ENCODE measurements around the gene KCND3.

The KCND3 gene

DNA sequence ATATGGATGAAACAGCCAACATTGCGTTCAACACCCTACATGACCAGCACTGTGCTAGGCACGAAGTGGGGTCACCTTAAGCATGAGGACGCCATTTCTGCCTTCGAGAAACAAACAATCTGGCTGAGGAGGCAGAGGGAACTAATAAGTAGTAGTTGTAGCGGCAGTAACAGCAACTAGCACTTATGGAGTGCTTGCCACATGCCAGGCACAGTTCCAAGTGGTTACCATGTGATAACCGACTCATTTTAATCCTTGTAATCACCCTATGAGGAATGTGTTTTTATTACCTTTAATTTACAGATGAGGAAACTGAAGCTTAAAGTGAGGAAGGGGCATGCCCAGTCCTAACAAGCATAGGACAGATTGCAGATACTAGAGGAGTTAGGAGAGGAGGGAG lies 33.7 kb downstream of the KCND3 start:
- no peak for ATAC-seq

DNA sequence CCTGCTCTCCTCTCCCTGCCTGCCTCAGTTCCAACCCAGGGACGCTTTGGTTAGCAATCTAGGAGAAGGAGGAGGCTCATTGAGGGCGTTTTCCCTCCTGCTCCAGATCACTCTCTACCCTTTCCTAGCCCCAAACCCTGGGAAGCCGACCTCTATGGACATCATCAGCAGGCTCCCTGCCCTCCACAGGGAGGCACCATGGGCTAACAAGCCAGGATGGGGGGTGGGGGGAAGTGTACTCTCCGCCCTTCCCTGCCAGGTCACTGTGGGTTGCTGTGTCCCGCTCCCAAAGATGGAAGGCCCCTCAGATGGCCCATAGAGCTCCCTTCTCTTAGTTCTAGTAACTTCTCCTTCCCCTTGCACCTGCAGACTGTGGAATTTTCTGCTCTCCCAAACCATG lies 35.7 kb downstream of the KCND3 start:
- ATAC-seq = no peak
- TF ChIP-seq ZC3H10 (CRISPR knock-in tag; IDR thresholded peaks at IDR 0.05) = no peak
- TF ChIP-seq ZFP3 (CRISPR knock-in tag; IDR thresholded peaks at IDR 0.05) = no peak
- TF ChIP-seq, protein P1, sequence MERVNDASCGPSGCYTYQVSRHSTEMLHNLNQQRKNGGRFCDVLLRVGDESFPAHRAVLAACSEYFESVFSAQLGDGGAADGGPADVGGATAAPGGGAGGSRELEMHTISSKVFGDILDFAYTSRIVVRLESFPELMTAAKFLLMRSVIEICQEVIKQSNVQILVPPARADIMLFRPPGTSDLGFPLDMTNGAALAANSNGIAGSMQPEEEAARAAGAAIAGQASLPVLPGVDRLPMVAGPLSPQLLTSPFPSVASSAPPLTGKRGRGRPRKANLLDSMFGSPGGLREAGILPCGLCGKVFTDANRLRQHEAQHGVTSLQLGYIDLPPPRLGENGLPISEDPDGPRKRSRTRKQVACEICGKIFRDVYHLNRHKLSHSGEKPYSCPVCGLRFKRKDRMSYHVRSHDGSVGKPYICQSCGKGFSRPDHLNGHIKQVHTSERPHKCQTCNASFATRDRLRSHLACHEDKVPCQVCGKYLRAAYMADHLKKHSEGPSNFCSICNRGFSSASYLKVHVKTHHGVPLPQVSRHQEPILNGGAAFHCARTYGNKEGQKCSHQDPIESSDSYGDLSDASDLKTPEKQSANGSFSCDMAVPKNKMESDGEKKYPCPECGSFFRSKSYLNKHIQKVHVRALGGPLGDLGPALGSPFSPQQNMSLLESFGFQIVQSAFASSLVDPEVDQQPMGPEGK (CRISPR knock-in tag; IDR thresholded peaks at IDR 0.05; ENCODE audit: borderline replicate concordance) = no peak
- TF ChIP-seq, protein P2, sequence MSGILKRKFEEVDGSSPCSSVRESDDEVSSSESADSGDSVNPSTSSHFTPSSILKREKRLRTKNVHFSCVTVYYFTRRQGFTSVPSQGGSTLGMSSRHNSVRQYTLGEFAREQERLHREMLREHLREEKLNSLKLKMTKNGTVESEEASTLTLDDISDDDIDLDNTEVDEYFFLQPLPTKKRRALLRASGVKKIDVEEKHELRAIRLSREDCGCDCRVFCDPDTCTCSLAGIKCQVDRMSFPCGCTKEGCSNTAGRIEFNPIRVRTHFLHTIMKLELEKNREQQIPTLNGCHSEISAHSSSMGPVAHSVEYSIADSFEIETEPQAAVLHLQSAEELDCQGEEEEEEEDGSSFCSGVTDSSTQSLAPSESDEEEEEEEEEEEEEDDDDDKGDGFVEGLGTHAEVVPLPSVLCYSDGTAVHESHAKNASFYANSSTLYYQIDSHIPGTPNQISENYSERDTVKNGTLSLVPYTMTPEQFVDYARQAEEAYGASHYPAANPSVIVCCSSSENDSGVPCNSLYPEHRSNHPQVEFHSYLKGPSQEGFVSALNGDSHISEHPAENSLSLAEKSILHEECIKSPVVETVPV (CRISPR knock-in tag; IDR thresholded peaks at IDR 0.05) = no peak
- TF ChIP-seq ZNF8 (CRISPR knock-in tag; IDR thresholded peaks at IDR 0.05) = no peak
- no peak for TF ChIP-seq ESRRG (CRISPR knock-in tag; IDR thresholded peaks at IDR 0.05)
- no peak for TF ChIP-seq SNAI2 (CRISPR knock-in tag; IDR thresholded peaks at IDR 0.05)
- no peak for TF ChIP-seq ISL1 (CRISPR knock-in tag; IDR thresholded peaks at IDR 0.05)
- TF ChIP-seq TCF4 (CRISPR knock-in tag; IDR thresholded peaks at IDR 0.05; ENCODE audit: borderline replicate concordance) = no peak
- TF ChIP-seq, protein P3, sequence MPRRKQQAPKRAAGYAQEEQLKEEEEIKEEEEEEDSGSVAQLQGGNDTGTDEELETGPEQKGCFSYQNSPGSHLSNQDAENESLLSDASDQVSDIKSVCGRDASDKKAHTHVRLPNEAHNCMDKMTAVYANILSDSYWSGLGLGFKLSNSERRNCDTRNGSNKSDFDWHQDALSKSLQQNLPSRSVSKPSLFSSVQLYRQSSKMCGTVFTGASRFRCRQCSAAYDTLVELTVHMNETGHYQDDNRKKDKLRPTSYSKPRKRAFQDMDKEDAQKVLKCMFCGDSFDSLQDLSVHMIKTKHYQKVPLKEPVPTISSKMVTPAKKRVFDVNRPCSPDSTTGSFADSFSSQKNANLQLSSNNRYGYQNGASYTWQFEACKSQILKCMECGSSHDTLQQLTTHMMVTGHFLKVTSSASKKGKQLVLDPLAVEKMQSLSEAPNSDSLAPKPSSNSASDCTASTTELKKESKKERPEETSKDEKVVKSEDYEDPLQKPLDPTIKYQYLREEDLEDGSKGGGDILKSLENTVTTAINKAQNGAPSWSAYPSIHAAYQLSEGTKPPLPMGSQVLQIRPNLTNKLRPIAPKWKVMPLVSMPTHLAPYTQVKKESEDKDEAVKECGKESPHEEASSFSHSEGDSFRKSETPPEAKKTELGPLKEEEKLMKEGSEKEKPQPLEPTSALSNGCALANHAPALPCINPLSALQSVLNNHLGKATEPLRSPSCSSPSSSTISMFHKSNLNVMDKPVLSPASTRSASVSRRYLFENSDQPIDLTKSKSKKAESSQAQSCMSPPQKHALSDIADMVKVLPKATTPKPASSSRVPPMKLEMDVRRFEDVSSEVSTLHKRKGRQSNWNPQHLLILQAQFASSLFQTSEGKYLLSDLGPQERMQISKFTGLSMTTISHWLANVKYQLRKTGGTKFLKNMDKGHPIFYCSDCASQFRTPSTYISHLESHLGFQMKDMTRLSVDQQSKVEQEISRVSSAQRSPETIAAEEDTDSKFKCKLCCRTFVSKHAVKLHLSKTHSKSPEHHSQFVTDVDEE (CRISPR knock-in tag; IDR thresholded peaks at IDR 0.05) = no peak
- no peak for TF ChIP-seq PPARA (CRISPR knock-in tag; IDR thresholded peaks at IDR 0.05; ENCODE audit: borderline replicate concordance)
- no peak for TF ChIP-seq CSDC2 (CRISPR knock-in tag; IDR thresholded peaks at IDR 0.05)
- TF ChIP-seq BACH2 (CRISPR knock-in tag; IDR thresholded peaks at IDR 0.05; ENCODE audit: borderline replicate concordance) = no peak
- TF ChIP-seq GLIS3 (CRISPR knock-in tag; IDR thresholded peaks at IDR 0.05) = no peak
- TF ChIP-seq, protein P4, sequence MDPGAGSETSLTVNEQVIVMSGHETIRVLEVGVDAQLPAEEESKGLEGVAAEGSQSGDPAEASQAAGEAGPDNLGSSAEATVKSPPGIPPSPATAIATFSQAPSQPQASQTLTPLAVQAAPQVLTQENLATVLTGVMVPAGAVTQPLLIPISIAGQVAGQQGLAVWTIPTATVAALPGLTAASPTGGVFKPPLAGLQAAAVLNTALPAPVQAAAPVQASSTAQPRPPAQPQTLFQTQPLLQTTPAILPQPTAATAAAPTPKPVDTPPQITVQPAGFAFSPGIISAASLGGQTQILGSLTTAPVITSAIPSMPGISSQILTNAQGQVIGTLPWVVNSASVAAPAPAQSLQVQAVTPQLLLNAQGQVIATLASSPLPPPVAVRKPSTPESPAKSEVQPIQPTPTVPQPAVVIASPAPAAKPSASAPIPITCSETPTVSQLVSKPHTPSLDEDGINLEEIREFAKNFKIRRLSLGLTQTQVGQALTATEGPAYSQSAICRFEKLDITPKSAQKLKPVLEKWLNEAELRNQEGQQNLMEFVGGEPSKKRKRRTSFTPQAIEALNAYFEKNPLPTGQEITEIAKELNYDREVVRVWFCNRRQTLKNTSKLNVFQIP (CRISPR knock-in tag; IDR thresholded peaks at IDR 0.05; ENCODE audit: borderline replicate concordance, low read depth) = no peak
- TF ChIP-seq ARNTL (CRISPR knock-in tag; IDR thresholded peaks at IDR 0.05; ENCODE audit: borderline replicate concordance, low read depth) = no peak

More for the DNA sequence above, 33.7 kb downstream of the KCND3 start:
- TF ChIP-seq ZFP30 (CRISPR knock-in tag; IDR thresholded peaks at IDR 0.05) = no peak
- TF ChIP-seq, protein P5, sequence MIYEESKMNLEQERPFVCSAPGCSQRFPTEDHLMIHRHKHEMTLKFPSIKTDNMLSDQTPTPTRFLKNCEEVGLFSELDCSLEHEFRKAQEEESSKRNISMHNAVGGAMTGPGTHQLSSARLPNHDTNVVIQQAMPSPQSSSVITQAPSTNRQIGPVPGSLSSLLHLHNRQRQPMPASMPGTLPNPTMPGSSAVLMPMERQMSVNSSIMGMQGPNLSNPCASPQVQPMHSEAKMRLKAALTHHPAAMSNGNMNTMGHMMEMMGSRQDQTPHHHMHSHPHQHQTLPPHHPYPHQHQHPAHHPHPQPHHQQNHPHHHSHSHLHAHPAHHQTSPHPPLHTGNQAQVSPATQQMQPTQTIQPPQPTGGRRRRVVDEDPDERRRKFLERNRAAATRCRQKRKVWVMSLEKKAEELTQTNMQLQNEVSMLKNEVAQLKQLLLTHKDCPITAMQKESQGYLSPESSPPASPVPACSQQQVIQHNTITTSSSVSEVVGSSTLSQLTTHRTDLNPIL (CRISPR knock-in tag; IDR thresholded peaks at IDR 0.05; ENCODE audit: low read depth) = no peak
- TF ChIP-seq RARB (CRISPR knock-in tag; IDR thresholded peaks at IDR 0.05) = no peak
- no peak for TF ChIP-seq ZFP3 (CRISPR knock-in tag; IDR thresholded peaks at IDR 0.05)
- TF ChIP-seq, protein P3 (CRISPR knock-in tag; IDR thresholded peaks at IDR 0.05) = no peak
- TF ChIP-seq, protein P2 (CRISPR knock-in tag; IDR thresholded peaks at IDR 0.05) = no peak
- no peak for TF ChIP-seq GLIS3 (CRISPR knock-in tag; IDR thresholded peaks at IDR 0.05)
- no peak for TF ChIP-seq PPARA (CRISPR knock-in tag; IDR thresholded peaks at IDR 0.05; ENCODE audit: borderline replicate concordance)
- no peak for TF ChIP-seq ESRRG (CRISPR knock-in tag; IDR thresholded peaks at IDR 0.05)
- TF ChIP-seq ARNTL (CRISPR knock-in tag; IDR thresholded peaks at IDR 0.05; ENCODE audit: borderline replicate concordance, low read depth) = no peak
- TF ChIP-seq OSR1 (CRISPR knock-in tag; IDR thresholded peaks at IDR 0.05) = no peak
- TF ChIP-seq TCF4 (CRISPR knock-in tag; IDR thresholded peaks at IDR 0.05; ENCODE audit: borderline replicate concordance) = no peak
- TF ChIP-seq SNAI2 (CRISPR knock-in tag; IDR thresholded peaks at IDR 0.05) = no peak
- TF ChIP-seq, protein P4 (CRISPR knock-in tag; IDR thresholded peaks at IDR 0.05; ENCODE audit: borderline replicate concordance, low read depth) = no peak
- no peak for TF ChIP-seq BACH2 (CRISPR knock-in tag; IDR thresholded peaks at IDR 0.05; ENCODE audit: borderline replicate concordance)

Data from SK-N-SH treated with all-trans-retinoic acid at 6 μM for 48 hours (cell line).